ENCODE results near the gene B3GAT2. TPM values are rescaled to one million over a fixed set of nuclear protein-coding genes. Genes with fewer than 3 reads are reported as not detected.

The B3GAT2 gene
- total RNA-seq, 1 experiment from 2014 or later: not detected

- CTCF ChIA-PET: no interaction called here
- H3K9ac ChIP-seq (ENCODE audit: low read length): no peak overlapping the region
- H3F3A ChIP-seq (ENCODE audit: low read length, unreplicated experiment): no peaks in the 10 kb centered on the region
- no peaks in the 10 kb centered on the region for H4K20me1 ChIP-seq (ENCODE audit: low read length)
- no peak overlapping the region for H3K27ac ChIP-seq (ENCODE audit: low read length)
- H3K36me3 ChIP-seq (ENCODE audit: low read depth, low read length): no peaks in the 10 kb centered on the region
- DNase-seq (no peak), ATAC-seq (no peak)
- POLR2A ChIA-PET (ENCODE audit: unreplicated experiment): interaction anchor here (0.6 kb wide), 1 partner anchor 602 kb away, joined by 3 read pairs; no protein-coding TSS in a partner anchor
- no peaks in the 10 kb centered on the region for H3K9me2 ChIP-seq (replicated peaks; ENCODE audit: low read length)
- H3K27me3 ChIP-seq (ENCODE audit: low read length): no peaks in the 10 kb centered on the region
- no peaks in the 10 kb centered on the region for H3K79me2 ChIP-seq (ENCODE audit: low read length)
- no peaks in the 10 kb centered on the region for H3K4me1 ChIP-seq (ENCODE audit: insufficient read depth, low read length)
- BruUV-seq (replicated peaks): no TSS peak
- TF ChIP-seq CTCF (conservative IDR thresholded peaks at IDR 0.05; ENCODE audit: low read depth, low read length) (no peak), EZH2phosphoT487 (IDR thresholded peaks at IDR 0.05; ENCODE audit: borderline replicate concordance, low read length) (no peak), EZH2 (IDR thresholded peaks at IDR 0.05; ENCODE audit: low read length, unreplicated experiment) (no peak)
- H3K9me3 ChIP-seq (ENCODE audit: low read length): no peaks in the 10 kb centered on the region
- intact Hi-C loops (cut with micrococcal nuclease): no loop called here
- no peak overlapping the region for H2AFZ ChIP-seq (ENCODE audit: low read length)
- no peak overlapping the region for H3K4me3 ChIP-seq (ENCODE audit: low read length)
- no peak overlapping the region for H3K4me2 ChIP-seq (ENCODE audit: low read length)
Measured at GRCh38 chr6:70991253-70991652, 34.4 kb upstream of the B3GAT2 start.

GRCh38 chr6:70985156-70985555 lies 28.3 kb upstream of the B3GAT2 start:
- no peaks in the 10 kb centered on the region for H3K79me2 ChIP-seq (ENCODE audit: low read length)
- no peak overlapping the region for H3K9ac ChIP-seq (ENCODE audit: low read length)
- intact Hi-C loops (cut with micrococcal nuclease): no loop called here
- no peaks in the 10 kb centered on the region for H3K4me1 ChIP-seq (ENCODE audit: insufficient read depth, low read length)
- H2AFZ ChIP-seq (ENCODE audit: low read length): no peak overlapping the region
- no peak overlapping the region for H3K4me3 ChIP-seq (ENCODE audit: low read length)
- H3K9me2 ChIP-seq (replicated peaks; ENCODE audit: low read length): no peaks in the 10 kb centered on the region
- no peak overlapping the region for H3K27ac ChIP-seq (ENCODE audit: low read length)
- ATAC-seq (no peak), DNase-seq (no peak)
- H3K4me2 ChIP-seq (ENCODE audit: low read length): no peak overlapping the region
- no peaks in the 10 kb centered on the region for H4K20me1 ChIP-seq (ENCODE audit: low read length)
- no TSS peak for BruUV-seq (replicated peaks)
- ChIA-PET POLR2A (ENCODE audit: unreplicated experiment) (no interaction called here), CTCF (no interaction called here)
- no peaks in the 10 kb centered on the region for H3K27me3 ChIP-seq (ENCODE audit: low read length)
- no peaks in the 10 kb centered on the region for H3K36me3 ChIP-seq (ENCODE audit: low read depth, low read length)
- no peaks in the 10 kb centered on the region for H3K9me3 ChIP-seq (ENCODE audit: low read length)
- H3F3A ChIP-seq (ENCODE audit: low read length, unreplicated experiment): no peaks in the 10 kb centered on the region
- TF ChIP-seq CTCF (conservative IDR thresholded peaks at IDR 0.05; ENCODE audit: low read depth, low read length): no peak
- no peak for TF ChIP-seq EZH2phosphoT487 (IDR thresholded peaks at IDR 0.05; ENCODE audit: borderline replicate concordance, low read length)
- no peak for TF ChIP-seq EZH2 (IDR thresholded peaks at IDR 0.05; ENCODE audit: low read length, unreplicated experiment)

GRCh38 chr6:70982747-70983146 lies 25.9 kb upstream of the B3GAT2 start:
- H3K27me3 ChIP-seq (ENCODE audit: low read length): no peaks in the 10 kb centered on the region
- ATAC-seq: no peak
- no peaks in the 10 kb centered on the region for H3K9me2 ChIP-seq (replicated peaks; ENCODE audit: low read length)
- H2AFZ ChIP-seq (ENCODE audit: low read length): no peak overlapping the region
- H3F3A ChIP-seq (ENCODE audit: low read length, unreplicated experiment): no peaks in the 10 kb centered on the region
- no peaks in the 10 kb centered on the region for H3K36me3 ChIP-seq (ENCODE audit: low read depth, low read length)
- TF ChIP-seq CTCF (conservative IDR thresholded peaks at IDR 0.05; ENCODE audit: low read depth, low read length) (no peak), EZH2 (IDR thresholded peaks at IDR 0.05; ENCODE audit: low read length, unreplicated experiment) (no peak), EZH2phosphoT487 (IDR thresholded peaks at IDR 0.05; ENCODE audit: borderline replicate concordance, low read length) (no peak)
- H3K4me1 ChIP-seq (ENCODE audit: insufficient read depth, low read length): no peaks in the 10 kb centered on the region
- H3K79me2 ChIP-seq (ENCODE audit: low read length): no peaks in the 10 kb centered on the region
- no peak overlapping the region for H3K4me2 ChIP-seq (ENCODE audit: low read length)
- no peak overlapping the region for H3K9ac ChIP-seq (ENCODE audit: low read length)
- H3K27ac ChIP-seq (ENCODE audit: low read length): no peak overlapping the region
- DNase-seq: no peak
- H4K20me1 ChIP-seq (ENCODE audit: low read length): no peaks in the 10 kb centered on the region
- no peaks in the 10 kb centered on the region for H3K9me3 ChIP-seq (ENCODE audit: low read length)
- POLR2A ChIA-PET (ENCODE audit: unreplicated experiment): no interaction called here
- intact Hi-C loops (cut with micrococcal nuclease): no loop called here
- CTCF ChIA-PET: no interaction called here
- no peak overlapping the region for H3K4me3 ChIP-seq (ENCODE audit: low read length)
- no TSS peak for BruUV-seq (replicated peaks)
